Fibroblast of skin of abdomen (primary cell): ENCODE results near the gene GAGE12E. TPM values are rescaled to one million over a fixed set of nuclear protein-coding genes. Genes with fewer than 3 reads are reported as not detected.
"Not testable (repeated sequence)": the region's sequence is repeated elsewhere in the genome, so short reads cannot be mapped to it uniquely, and the experiment has no call there.

ENCODE experiments used
- DNase-seq: peaks from one replicate; pipeline ENCODE4 v3.0.0-alpha.2; 2013
- polyA plus RNA-seq, 2 experiments: library from polyadenylated mRNA; unstranded; fragments of 120-200 nt; gene quantifications; one replicate each; pipeline ENCODE4 v1.2.1, GENCODE V29; 2013; ENCODE audit not compliant: insufficient read length in 2 of 2

Gene GAGE12E, protein sequence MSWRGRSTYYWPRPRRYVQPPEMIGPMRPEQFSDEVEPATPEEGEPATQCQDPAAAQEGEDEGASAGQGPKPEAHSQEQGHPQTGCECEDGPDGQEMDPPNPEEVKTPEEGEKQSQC
- not detected for polyA plus RNA-seq (2013, experiment 1 of 2; ENCODE audit: insufficient read length)
- polyA plus RNA-seq (2013, experiment 2 of 2; ENCODE audit: insufficient read length): not detected

DNA sequence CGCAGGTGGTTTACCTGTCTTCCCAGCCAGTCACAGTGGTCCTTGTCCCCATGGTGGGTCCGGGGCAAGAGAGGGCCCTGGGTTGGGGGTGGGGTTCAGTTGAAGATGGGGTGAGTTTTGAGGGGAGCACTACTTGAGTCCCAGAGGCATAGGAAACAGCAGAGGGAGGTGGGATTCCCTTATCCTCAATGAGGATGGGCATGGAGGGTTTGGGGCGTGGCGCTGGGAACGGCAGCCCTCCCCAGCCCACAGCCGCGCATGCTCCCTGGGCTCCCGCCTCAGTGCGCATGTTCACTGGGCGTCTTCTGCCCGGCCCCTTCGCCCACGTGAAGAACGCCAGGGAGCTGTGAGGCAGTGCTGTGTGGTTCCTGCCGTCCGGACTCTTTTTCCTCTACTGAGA, at the start of gene GAGE12E:
GAGE12E (plus strand) TSS at position 301 of the 400 bp plus-strand sequence. CDS start 1,155 bp downstream, outside the sequence.
- not testable (repeated sequence) for DNase-seq

DNA sequence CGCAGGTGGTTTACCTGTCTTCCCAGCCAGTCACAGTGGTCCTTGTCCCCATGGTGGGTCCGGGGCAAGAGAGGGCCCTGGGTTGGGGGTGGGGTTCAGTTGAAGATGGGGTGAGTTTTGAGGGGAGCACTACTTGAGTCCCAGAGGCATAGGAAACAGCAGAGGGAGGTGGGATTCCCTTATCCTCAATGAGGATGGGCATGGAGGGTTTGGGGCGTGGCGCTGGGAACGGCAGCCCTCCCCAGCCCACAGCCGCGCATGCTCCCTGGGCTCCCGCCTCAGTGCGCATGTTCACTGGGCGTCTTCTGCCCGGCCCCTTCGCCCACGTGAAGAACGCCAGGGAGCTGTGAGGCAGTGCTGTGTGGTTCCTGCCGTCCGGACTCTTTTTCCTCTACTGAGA, 19.2 kb upstream of the GAGE12E start, which contains the start of gene GAGE12C:
GAGE12C (plus strand) TSS at position 301 of the 400 bp plus-strand sequence. CDS start 1,155 bp downstream, outside the sequence.
- DNase-seq: not testable (repeated sequence)

DNA sequence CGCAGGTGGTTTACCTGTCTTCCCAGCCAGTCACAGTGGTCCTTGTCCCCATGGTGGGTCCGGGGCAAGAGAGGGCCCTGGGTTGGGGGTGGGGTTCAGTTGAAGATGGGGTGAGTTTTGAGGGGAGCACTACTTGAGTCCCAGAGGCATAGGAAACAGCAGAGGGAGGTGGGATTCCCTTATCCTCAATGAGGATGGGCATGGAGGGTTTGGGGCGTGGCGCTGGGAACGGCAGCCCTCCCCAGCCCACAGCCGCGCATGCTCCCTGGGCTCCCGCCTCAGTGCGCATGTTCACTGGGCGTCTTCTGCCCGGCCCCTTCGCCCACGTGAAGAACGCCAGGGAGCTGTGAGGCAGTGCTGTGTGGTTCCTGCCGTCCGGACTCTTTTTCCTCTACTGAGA, 9.7 kb upstream of the GAGE12E start, which contains the start of gene GAGE12D:
GAGE12D (plus strand) TSS at position 301 of the 400 bp plus-strand sequence. CDS start 1,155 bp downstream, outside the sequence.
- not testable (repeated sequence) for DNase-seq

DNA sequence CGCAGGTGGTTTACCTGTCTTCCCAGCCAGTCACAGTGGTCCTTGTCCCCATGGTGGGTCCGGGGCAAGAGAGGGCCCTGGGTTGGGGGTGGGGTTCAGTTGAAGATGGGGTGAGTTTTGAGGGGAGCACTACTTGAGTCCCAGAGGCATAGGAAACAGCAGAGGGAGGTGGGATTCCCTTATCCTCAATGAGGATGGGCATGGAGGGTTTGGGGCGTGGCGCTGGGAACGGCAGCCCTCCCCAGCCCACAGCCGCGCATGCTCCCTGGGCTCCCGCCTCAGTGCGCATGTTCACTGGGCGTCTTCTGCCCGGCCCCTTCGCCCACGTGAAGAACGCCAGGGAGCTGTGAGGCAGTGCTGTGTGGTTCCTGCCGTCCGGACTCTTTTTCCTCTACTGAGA, 9.5 kb downstream of the GAGE12E start, which contains the start of gene GAGE12F:
GAGE12F (plus strand) TSS at position 301 of the 400 bp plus-strand sequence. CDS start 1,155 bp downstream, outside the sequence.
- DNase-seq: not testable (repeated sequence)

DNA sequence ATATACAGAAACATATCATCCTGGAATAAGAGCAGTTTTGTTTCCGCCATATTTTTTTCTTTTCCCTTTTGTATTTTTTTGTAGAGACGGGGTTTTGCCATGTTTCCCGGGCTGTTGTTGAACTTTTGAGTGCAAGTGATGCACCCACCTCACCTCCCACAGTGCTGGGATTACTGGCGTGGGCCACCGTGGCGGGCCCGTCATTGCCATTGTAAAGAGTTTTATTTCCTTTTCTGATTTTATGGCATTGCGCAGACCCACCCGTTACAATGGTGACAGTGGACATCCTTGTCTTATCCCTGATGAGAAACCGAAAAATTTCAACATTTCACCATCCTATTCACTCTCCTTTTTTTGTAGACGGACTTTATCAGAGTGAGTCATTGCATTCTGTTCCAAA, 17.6 kb downstream of the GAGE12E start:
- DNase-seq: not testable (repeated sequence)

DNA sequence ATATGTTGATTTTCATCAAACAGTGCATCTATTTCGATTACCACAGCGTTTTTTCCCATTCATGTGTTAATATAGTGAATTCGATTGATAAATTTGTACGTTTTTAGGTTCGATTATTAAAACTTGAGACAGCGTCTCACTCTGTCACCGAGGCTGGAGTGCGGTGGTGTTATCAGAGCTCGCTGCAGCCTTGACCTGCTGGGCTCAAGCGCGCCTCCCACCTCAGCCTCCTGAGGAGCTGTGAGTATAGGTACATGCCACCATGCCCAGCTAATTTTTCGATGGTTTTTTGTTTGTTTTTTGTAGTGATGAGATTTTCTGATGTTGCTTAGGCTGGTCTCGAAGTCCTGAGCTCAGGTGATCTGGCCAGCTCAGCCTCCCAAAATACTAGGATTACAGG, 18.1 kb downstream of the GAGE12E start:
- DNase-seq: not testable (repeated sequence)

DNA sequence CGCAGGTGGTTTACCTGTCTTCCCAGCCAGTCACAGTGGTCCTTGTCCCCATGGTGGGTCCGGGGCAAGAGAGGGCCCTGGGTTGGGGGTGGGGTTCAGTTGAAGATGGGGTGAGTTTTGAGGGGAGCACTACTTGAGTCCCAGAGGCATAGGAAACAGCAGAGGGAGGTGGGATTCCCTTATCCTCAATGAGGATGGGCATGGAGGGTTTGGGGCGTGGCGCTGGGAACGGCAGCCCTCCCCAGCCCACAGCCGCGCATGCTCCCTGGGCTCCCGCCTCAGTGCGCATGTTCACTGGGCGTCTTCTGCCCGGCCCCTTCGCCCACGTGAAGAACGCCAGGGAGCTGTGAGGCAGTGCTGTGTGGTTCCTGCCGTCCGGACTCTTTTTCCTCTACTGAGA, 19.0 kb downstream of the GAGE12E start, which contains the start of gene GAGE12G:
GAGE12G (plus strand) TSS at position 301 of the 400 bp plus-strand sequence. CDS start 1,155 bp downstream, outside the sequence.
- DNase-seq: not testable (repeated sequence)

DNA sequence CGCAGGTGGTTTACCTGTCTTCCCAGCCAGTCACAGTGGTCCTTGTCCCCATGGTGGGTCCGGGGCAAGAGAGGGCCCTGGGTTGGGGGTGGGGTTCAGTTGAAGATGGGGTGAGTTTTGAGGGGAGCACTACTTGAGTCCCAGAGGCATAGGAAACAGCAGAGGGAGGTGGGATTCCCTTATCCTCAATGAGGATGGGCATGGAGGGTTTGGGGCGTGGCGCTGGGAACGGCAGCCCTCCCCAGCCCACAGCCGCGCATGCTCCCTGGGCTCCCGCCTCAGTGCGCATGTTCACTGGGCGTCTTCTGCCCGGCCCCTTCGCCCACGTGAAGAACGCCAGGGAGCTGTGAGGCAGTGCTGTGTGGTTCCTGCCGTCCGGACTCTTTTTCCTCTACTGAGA, 28.6 kb downstream of the GAGE12E start, which contains the start of gene GAGE12H:
GAGE12H (plus strand) TSS at position 301 of the 400 bp plus-strand sequence. CDS start 1,155 bp downstream, outside the sequence.
- not testable (repeated sequence) for DNase-seq

DNA sequence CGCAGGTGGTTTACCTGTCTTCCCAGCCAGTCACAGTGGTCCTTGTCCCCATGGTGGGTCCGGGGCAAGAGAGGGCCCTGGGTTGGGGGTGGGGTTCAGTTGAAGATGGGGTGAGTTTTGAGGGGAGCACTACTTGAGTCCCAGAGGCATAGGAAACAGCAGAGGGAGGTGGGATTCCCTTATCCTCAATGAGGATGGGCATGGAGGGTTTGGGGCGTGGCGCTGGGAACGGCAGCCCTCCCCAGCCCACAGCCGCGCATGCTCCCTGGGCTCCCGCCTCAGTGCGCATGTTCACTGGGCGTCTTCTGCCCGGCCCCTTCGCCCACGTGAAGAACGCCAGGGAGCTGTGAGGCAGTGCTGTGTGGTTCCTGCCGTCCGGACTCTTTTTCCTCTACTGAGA, 38.1 kb downstream of the GAGE12E start, which contains the start of gene GAGE2A:
GAGE2A (plus strand) TSS at position 301 of the 400 bp plus-strand sequence. CDS start 1,155 bp downstream, outside the sequence.
- not testable (repeated sequence) for DNase-seq

DNA sequence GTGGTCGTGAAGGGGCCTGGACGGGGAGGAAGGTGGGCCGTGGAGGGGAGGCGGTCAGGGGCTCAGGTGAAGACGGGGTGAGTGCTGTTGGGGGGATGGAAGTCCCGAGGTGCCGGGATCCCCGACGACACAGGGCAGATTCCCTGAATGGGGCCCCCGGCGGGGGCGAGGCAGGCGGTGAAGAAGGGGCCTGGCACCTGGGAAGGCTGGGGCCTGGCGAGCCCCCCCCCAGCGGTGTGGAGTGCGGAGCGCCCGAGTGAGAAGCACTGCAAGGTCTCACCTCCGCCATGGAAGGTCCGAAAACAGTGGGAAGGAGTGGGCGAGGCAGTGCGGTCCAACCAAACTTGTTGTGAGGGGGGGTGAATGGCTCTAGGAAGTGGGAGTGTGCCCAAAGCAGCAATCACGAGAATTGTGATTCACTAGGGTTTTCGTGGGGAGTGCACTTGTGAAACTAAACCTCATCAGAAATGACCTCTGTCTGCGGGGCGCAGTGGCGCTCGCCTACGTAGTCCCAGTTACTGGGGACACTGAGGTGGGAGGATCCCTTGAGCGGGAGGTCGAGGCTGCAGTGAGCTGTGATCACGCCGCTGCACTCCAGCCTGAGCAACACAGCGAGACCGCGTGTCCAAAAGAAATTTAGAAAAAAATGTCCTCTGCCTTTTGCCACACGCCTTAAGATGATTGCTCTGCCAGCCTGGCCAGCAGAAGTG, 38.8 kb downstream of the GAGE12E start:
- not testable (repeated sequence) for DNase-seq

DNA sequence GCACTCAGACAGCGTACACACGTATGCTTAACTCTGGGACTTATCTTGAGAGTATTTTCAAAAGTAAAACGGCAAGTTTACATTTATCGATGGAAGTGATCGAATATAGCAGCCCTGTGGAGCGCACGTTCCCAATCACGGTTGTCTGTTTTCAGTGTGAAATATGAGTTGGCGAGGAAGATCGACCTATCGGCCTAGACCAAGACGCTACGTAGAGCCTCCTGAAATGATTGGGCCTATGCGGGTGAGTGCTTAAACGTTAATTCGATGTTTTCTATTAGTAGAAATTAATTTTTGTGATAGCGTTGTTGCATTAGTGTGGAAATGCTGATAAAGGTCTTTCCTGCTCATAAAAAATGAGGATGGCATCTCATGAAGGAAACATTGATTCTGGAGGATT, 39.4 kb downstream of the GAGE12E start:
- not testable (repeated sequence) for DNase-seq

DNA sequence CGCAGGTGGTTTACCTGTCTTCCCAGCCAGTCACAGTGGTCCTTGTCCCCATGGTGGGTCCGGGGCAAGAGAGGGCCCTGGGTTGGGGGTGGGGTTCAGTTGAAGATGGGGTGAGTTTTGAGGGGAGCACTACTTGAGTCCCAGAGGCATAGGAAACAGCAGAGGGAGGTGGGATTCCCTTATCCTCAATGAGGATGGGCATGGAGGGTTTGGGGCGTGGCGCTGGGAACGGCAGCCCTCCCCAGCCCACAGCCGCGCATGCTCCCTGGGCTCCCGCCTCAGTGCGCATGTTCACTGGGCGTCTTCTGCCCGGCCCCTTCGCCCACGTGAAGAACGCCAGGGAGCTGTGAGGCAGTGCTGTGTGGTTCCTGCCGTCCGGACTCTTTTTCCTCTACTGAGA, 47.6 kb downstream of the GAGE12E start, which contains the start of gene GAGE1:
GAGE1 (plus strand) TSS at position 301 of the 400 bp plus-strand sequence. CDS start 1,155 bp downstream, outside the sequence.
- DNase-seq: not testable (repeated sequence)
